ENCODE data around the gene GSDME.

The GSDME gene

DNA sequence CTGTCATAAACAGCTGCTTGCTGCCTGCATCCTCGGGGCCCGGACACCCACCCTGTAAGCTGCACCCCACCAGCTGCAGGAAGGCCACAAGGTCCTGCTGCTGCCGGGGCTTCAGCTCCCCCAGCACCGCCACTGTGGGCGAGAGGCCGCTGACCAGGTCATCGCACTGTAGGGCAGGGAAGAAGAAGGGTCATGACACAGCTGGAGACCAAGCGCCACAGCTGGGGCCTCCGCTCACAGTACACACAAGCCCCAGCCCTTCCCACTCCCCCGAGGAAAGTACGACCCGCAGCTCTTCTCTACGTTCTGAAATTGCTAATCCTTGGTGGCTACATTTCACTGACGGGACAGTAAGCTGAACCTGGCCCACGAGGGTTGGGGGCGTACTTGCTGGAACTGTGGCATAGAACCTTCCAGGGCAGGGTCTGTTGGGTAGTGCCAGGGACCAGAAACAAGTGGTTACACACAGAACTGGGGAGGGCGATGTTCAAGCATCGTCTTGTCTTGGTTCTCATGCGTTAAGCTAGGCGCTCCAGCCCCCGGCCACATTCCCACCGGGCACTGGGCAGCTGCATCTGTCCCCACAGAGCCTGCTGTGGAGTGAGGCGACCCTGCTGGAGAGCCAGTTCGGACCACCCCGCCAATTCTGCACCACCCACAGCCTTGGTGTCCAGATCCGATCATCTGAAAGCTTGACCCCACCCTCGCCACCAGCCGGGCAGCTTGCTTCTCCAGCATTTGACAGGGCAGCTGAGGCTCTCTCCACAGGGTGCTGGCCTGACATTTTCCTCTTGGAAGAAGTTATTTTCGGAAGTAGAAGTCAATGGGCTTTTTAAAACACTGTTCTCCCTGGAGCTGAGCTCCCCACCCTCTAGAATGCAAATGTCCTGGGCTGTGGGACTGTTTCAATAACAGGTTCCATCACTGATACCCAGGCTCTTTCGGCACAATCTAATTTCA, 50.8 kb downstream of the GSDME start:
- TF ChIP-seq, protein P1, sequence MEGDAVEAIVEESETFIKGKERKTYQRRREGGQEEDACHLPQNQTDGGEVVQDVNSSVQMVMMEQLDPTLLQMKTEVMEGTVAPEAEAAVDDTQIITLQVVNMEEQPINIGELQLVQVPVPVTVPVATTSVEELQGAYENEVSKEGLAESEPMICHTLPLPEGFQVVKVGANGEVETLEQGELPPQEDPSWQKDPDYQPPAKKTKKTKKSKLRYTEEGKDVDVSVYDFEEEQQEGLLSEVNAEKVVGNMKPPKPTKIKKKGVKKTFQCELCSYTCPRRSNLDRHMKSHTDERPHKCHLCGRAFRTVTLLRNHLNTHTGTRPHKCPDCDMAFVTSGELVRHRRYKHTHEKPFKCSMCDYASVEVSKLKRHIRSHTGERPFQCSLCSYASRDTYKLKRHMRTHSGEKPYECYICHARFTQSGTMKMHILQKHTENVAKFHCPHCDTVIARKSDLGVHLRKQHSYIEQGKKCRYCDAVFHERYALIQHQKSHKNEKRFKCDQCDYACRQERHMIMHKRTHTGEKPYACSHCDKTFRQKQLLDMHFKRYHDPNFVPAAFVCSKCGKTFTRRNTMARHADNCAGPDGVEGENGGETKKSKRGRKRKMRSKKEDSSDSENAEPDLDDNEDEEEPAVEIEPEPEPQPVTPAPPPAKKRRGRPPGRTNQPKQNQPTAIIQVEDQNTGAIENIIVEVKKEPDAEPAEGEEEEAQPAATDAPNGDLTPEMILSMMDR (IDR thresholded peaks at IDR 0.05; ENCODE audit: extremely low read depth, insufficient read depth, missing control alignments) = no peak
- in situ Hi-C loops (cut with MboI; ENCODE audit: low pct_unique_long_range_greater_than_20kb, low sequenced_read_pairs, unreplicated experiment) = no loop called here
- DNase-seq (ENCODE audit: low spot score) = no peak

DNA sequence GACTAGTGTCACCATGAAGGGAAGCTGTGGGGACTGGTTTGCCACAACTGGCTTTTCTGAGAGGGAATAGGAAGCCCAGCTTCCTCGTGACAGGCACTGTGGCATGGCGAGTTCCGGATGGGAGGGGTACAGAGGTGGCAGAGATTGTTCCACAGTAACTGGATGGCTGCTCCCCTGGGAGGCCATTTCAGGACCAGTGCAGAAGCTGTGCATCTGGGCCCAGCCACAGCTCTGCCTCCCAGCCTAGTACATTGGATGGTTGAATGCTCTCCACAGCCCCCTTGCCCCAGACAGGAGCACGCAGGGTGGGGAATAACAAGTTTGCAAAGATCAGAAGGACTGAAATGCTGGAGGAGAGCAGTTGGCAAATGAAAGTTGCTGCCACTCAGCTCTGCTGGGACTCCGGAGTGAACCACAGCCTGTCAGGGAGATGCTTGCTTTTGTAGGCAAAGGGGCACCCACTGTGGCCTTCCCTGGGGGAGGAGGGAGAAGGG, 51.8 kb downstream of the GSDME start:
- DNase-seq (ENCODE audit: low spot score) = no peak
- in situ Hi-C loops (cut with MboI; ENCODE audit: low pct_unique_long_range_greater_than_20kb, low sequenced_read_pairs, unreplicated experiment) = no loop called here
- TF ChIP-seq, protein P1 (IDR thresholded peaks at IDR 0.05; ENCODE audit: extremely low read depth, insufficient read depth, missing control alignments) = no peak

DNA sequence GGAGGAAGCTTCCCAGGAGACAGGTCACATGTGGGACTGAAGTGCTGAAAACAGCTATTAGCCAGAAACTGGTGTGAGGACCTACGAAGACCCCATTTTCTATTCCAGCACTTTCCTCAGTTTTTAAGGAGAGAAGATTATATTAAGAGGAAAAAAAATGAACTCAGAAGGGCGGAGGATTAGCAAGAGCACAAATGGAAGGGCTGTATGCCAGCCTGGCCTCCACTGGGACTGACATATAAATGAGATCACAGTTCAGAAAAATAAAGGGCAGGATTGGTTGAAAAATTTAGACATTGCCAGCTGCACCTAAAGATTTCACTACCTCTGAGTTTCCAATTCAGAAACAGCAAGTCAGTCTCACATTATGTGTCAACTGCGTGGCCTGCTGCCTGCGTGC, 53.0 kb downstream of the GSDME start:
- TF ChIP-seq, protein P1 (IDR thresholded peaks at IDR 0.05; ENCODE audit: extremely low read depth, insufficient read depth, missing control alignments) = no peak
- no peak for DNase-seq (ENCODE audit: low spot score)
- in situ Hi-C loops (cut with MboI; ENCODE audit: low pct_unique_long_range_greater_than_20kb, low sequenced_read_pairs, unreplicated experiment) = no loop called here

DNA sequence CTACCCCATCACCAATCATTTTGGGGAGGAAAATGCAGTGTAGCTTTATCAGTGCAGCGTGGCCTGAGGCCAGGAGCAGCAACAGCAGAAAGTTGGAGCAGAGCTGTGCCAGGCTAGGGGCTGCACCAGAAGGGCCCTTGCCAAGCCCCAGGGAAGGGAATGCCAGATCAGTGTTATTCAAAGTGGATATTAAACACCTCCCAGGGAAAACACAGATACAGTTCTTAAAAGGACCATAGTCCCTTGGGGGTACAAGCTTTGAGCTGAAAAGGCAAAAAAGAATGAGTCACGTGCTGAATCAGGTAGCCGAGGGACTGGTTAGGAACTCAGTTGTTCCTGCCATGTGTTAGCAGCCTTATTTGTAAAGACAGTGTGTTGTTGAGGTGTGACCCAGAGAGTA, 54.0 kb downstream of the GSDME start:
- TF ChIP-seq, protein P1 (IDR thresholded peaks at IDR 0.05; ENCODE audit: extremely low read depth, insufficient read depth, missing control alignments) = no peak
- DNase-seq (ENCODE audit: low spot score) = no peak
- in situ Hi-C loops (cut with MboI; ENCODE audit: low pct_unique_long_range_greater_than_20kb, low sequenced_read_pairs, unreplicated experiment) = no loop called here

DNA sequence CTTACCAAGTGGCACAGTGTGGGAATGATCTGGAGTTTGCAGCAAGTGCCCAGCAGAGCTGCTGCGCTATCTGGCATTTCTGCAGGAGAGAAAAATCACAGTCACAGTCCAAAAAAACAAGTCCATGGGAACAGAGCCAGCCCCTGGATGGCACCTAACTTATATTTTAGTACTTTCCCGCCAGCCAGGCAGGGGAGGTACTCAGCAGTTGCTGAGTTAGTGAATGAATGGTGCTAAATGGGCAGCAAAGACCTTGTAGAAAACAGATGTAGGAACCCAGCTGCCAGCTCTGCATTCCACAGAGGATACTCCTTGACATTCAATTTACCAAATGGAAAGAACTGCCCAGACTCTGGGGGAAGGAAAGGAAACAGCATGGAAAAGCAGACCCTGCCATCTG, 54.5 kb downstream of the GSDME start:
- DNase-seq (ENCODE audit: low spot score) = no peak
- TF ChIP-seq, protein P1 (IDR thresholded peaks at IDR 0.05; ENCODE audit: extremely low read depth, insufficient read depth, missing control alignments) = no peak
- in situ Hi-C loops (cut with MboI; ENCODE audit: low pct_unique_long_range_greater_than_20kb, low sequenced_read_pairs, unreplicated experiment) = no loop called here

DNA sequence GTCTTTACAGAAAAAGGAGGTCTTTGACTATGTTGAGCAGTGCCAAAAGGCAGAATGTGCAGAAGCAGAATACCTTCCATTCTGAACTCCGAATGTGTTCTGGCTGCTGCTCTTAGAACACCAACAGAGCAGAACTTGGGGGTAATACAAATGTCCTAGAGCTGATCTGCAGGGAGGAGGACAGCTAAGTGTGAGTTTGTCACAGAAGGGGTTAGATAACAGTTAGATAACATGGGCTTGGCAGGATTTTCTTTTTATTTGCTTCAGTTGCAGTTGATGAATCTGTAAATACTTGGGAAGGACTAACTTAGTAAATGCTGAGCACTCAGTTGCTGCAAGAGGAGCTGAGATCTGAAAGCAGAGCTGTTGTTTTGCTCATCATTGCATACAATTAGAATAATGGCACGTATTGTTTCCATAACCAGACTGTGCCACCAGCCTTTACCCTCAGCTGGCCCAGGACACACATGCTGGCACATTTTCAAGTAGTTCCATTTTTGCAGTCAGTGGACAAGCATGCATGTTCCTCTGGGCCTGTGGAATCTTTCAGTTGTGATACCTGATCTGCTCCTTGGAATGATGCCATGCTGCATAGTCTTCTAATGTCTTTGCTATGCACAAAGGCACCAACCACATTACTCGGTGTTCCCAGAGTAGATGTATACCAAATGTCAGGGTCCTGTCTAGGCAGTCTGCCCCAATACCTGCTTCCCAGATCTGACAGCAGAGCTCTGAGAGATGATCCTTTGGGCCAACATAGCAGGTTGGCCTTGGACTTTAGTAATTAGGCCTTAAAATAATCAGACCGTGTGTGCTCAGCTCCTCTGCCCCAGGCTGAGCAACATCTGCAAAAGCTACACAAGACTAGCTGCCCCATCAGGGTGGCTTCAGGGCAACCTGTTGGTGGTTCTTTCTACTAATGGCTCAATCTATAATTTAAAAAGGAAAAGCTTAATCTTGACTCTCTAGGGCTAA, 55.7 kb downstream of the GSDME start:
- in situ Hi-C loops (cut with MboI; ENCODE audit: low pct_unique_long_range_greater_than_20kb, low sequenced_read_pairs, unreplicated experiment) = no loop called here
- no peak for DNase-seq (ENCODE audit: low spot score)
- TF ChIP-seq, protein P1 (IDR thresholded peaks at IDR 0.05; ENCODE audit: extremely low read depth, insufficient read depth, missing control alignments) = no peak
